ENCODE results near the gene FAM241B. TPM values are rescaled to one million over a fixed set of nuclear protein-coding genes. Genes with fewer than 3 reads are reported as not detected.

Gene FAM241B
- total RNA-seq, 1 donor from 2014 or later, result 3.4 TPM

- H3K9me3 Mint-ChIP-seq (ENCODE audit: unreplicated experiment), result no peaks in the 10 kb centered on the region
- no peaks in the 10 kb centered on the region for H3K36me3 Mint-ChIP-seq (ENCODE audit: unreplicated experiment)
- no peak overlapping the region for H3K4me3 Mint-ChIP-seq (ENCODE audit: unreplicated experiment)
- peaks cover 17% of the 10 kb centered on the region for H3K4me1 Mint-ChIP-seq (ENCODE audit: unreplicated experiment)
- TF ChIP-seq CTCF (IDR thresholded peaks at IDR 0.05), result no peak
- no peak overlapping the region for H3K27ac Mint-ChIP-seq (ENCODE audit: unreplicated experiment)
- H3K27me3 Mint-ChIP-seq (ENCODE audit: unreplicated experiment), result peaks cover 5% of the 10 kb centered on the region
- no peak for DNase-seq (ENCODE audit: extremely low spot score, unreplicated experiment)
Observed at GRCh38 chr10:69657866-69658265, 27.8 kb downstream of the FAM241B start.

GRCh38 chr10:69659241-69660038 lies 29.4 kb downstream of the FAM241B start:
- no peak for TF ChIP-seq CTCF (IDR thresholded peaks at IDR 0.05)
- H3K27me3 Mint-ChIP-seq (ENCODE audit: unreplicated experiment), result peaks cover 5% of the 10 kb centered on the region
- H3K27ac Mint-ChIP-seq (ENCODE audit: unreplicated experiment), result no peak overlapping the region
- H3K4me1 Mint-ChIP-seq (ENCODE audit: unreplicated experiment), result peaks cover 17% of the 10 kb centered on the region
- H3K4me3 Mint-ChIP-seq (ENCODE audit: unreplicated experiment), result no peak overlapping the region
- no peak for DNase-seq (ENCODE audit: extremely low spot score, unreplicated experiment)
- H3K36me3 Mint-ChIP-seq (ENCODE audit: unreplicated experiment), result no peaks in the 10 kb centered on the region
- H3K9me3 Mint-ChIP-seq (ENCODE audit: unreplicated experiment), result no peaks in the 10 kb centered on the region

GRCh38 chr10:69660296-69660695 lies 30.2 kb downstream of the FAM241B start:
- DNase-seq (ENCODE audit: extremely low spot score, unreplicated experiment), result no peak
- no peak overlapping the region for H3K27ac Mint-ChIP-seq (ENCODE audit: unreplicated experiment)
- H3K4me3 Mint-ChIP-seq (ENCODE audit: unreplicated experiment), result no peak overlapping the region
- H3K4me1 Mint-ChIP-seq (ENCODE audit: unreplicated experiment), result peaks cover 17% of the 10 kb centered on the region
- H3K9me3 Mint-ChIP-seq (ENCODE audit: unreplicated experiment), result no peaks in the 10 kb centered on the region
- H3K36me3 Mint-ChIP-seq (ENCODE audit: unreplicated experiment), result no peaks in the 10 kb centered on the region
- no peak for TF ChIP-seq CTCF (IDR thresholded peaks at IDR 0.05)
- peaks cover 5% of the 10 kb centered on the region for H3K27me3 Mint-ChIP-seq (ENCODE audit: unreplicated experiment)

- Mint-ChIP-seq H3K27me3 (ENCODE audit: unreplicated experiment) (peaks cover 5% of the 10 kb centered on the region), H3K27ac (ENCODE audit: unreplicated experiment) (no peak overlapping the region)
Observed at GRCh38 chr10:69661414-69662172, 31.5 kb downstream of the FAM241B start.

More at GRCh38 chr10:69661414-69662172, 31.5 kb downstream of the FAM241B start:
- no peak for DNase-seq (ENCODE audit: extremely low spot score, unreplicated experiment)
- no peaks in the 10 kb centered on the region for H3K36me3 Mint-ChIP-seq (ENCODE audit: unreplicated experiment)
- no peak overlapping the region for H3K4me3 Mint-ChIP-seq (ENCODE audit: unreplicated experiment)
- H3K9me3 Mint-ChIP-seq (ENCODE audit: unreplicated experiment), result no peaks in the 10 kb centered on the region
- H3K4me1 Mint-ChIP-seq (ENCODE audit: unreplicated experiment), result peaks cover 14% of the 10 kb centered on the region
- no peak for TF ChIP-seq CTCF (IDR thresholded peaks at IDR 0.05)
